Gastroesophageal sphincter (tissue), 4 donors: ENCODE data around the gene UBE2H. TPM values are rescaled to one million over a fixed set of nuclear protein-coding genes. Genes with fewer than 3 reads are reported as not detected.

Experiments used
- ATAC-seq: fragments of 150-250 bp; one replicate; pipeline ENCODE4 v1.9.1; 2016; ENCODE audit warnings: mild to moderate bottlenecking, moderate library complexity
- H3K27ac ChIP-seq, 4 donors: fragments of 200-600 bp; sonication (generic) in 3 of 4; 1 replicate in 3 of 4; 2 replicates in 1 of 4; pipeline ENCODE4 v1.5.1; 2016 to 2019
- H3K27me3 ChIP-seq: fragments of 200-600 bp; sonication (generic); one replicate; pipeline ENCODE4 v1.5.1; 2019
- H3K36me3 ChIP-seq, 2 donors: fragments of 200-600 bp; sonication (generic); one replicate each; pipeline ENCODE4 v1.5.1; 2019; ENCODE audit warnings: control low read depth in 1 of 2
- H3K4me1 ChIP-seq, 3 donors: fragments of 200-600 bp; sonication (generic); 1 replicate in 2 of 3; 2 replicates in 1 of 3; pipeline ENCODE4 v1.5.1; 2016 to 2019; ENCODE audit warnings: control low read depth in 2 of 3
- H3K4me3 ChIP-seq, 2 donors: fragments of 200-600 bp; sonication (generic); one replicate each; pipeline ENCODE4 v1.5.1; 2019; ENCODE audit warnings: mild to moderate bottlenecking in 1 of 2, moderate library complexity in 1 of 2
- H3K9me3 ChIP-seq, 3 donors: fragments of 200-600 bp; sonication (generic); one replicate each; pipeline ENCODE4 v1.5.1; 2017 to 2019; ENCODE audit warnings: control low read depth in 2 of 3
- EP300 ChIP-seq: sonication (generic); formaldehyde crosslinking; IDR thresholded peaks from one replicate; pipeline ENCODE4 v1.6.1; 2017; ENCODE audit warnings: antibody characterized with exemption, mild to moderate bottlenecking
- POLR2A ChIP-seq, 2 donors: fragments of 450-650 bp; IDR thresholded peaks; one replicate each; pipeline ENCODE4 v1.6.1; 2017; ENCODE audit warnings: antibody characterized with exemption in 2 of 2, mild to moderate bottlenecking in 2 of 2, moderate library complexity in 1 of 2
- POLR2AphosphoS5 ChIP-seq: sonication (generic); formaldehyde crosslinking; IDR thresholded peaks from one replicate; pipeline ENCODE4 v1.6.1; 2017; ENCODE audit warnings: antibody characterized with exemption
- WGBS, 2 donors: methylation state at CpG; one replicate each; pipeline ENCODE4 v1.1.5; 2018; ENCODE audit warnings: low coverage in 1 of 2; 5-methylcytosine and 5-hydroxymethylcytosine counted together
- total RNA-seq, 4 donors: library from RNA; depleted of rRNA; stranded (reverse); fragments of >200 nt; gene quantifications; one replicate each; pipeline ENCODE4 v1.1.0, GENCODE V29; 2016
- TF ChIP-seq, protein P1 (sequence below), 4 experiments: fragments of 200-600 bp in 2 of 4; fragments of 450-650 bp in 2 of 4; sonication (generic) in 1 of 4; IDR thresholded peaks; one replicate each; pipeline ENCODE4 v1.5.1; 2017 to 2019; ENCODE audit warnings: antibody characterized with exemption in 4 of 4, mild to moderate bottlenecking in 2 of 4, moderate library complexity in 2 of 4

The UBE2H gene
- total RNA-seq, 4 donors from 2014 or later = 80.2 to 96.2 (median 85.0) TPM

DNA sequence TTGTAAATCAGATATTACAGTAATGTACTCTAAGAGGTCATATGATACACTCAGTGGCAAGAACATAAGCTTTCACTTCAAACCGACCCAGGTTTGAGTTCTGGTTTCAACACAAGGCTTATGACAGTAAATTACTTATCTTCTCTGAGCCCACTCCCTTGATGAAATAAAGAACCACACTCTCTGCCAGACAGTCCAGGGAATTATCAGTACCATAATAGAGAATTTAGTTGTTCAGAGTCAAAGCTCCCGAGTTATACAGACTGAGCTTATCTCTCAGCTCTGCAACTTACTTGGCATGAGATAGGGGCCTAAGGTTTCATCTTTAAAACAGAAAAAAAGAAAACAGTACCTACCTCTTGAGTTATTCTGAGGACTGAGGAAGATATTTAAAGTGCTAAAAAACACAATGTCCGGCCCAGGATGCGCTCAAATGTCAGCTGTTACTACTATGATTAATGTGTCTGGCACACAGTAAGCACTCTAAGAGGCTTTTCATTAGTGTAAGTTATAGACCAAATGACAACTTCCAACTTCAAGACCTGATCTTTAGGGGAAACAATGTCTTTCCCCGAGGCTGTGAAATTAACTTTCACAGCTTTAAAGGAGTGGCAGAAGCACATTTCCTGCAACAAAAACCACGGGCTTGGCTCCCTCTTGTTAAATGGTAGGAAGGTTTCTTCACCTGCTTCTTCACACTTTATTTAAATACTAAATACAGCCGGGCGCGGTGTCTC, 38.1 kb downstream of the UBE2H start:
- Histone ChIP-seq H3K27me3 (no peaks in the 10 kb centered on the region), H3K4me1 (peaks cover 3 to 66% (median 30%) of the 10 kb centered on the region in 3 donors), H3K9me3 (no peaks in the 10 kb centered on the region), H3K36me3 (no peaks in the 10 kb centered on the region), H3K4me3 (no peak overlapping the region), H3K27ac (peak overlapping the region in 1 of 4 donors; percentile 24)
- TF ChIP-seq, protein P1, sequence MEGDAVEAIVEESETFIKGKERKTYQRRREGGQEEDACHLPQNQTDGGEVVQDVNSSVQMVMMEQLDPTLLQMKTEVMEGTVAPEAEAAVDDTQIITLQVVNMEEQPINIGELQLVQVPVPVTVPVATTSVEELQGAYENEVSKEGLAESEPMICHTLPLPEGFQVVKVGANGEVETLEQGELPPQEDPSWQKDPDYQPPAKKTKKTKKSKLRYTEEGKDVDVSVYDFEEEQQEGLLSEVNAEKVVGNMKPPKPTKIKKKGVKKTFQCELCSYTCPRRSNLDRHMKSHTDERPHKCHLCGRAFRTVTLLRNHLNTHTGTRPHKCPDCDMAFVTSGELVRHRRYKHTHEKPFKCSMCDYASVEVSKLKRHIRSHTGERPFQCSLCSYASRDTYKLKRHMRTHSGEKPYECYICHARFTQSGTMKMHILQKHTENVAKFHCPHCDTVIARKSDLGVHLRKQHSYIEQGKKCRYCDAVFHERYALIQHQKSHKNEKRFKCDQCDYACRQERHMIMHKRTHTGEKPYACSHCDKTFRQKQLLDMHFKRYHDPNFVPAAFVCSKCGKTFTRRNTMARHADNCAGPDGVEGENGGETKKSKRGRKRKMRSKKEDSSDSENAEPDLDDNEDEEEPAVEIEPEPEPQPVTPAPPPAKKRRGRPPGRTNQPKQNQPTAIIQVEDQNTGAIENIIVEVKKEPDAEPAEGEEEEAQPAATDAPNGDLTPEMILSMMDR (IDR thresholded peaks at IDR 0.05) = no peak
- no peak for ATAC-seq
- WGBS, 2 donors = 10 to 42% methylated on average over 6 to 9 of the region's 9 CpGs

DNA sequence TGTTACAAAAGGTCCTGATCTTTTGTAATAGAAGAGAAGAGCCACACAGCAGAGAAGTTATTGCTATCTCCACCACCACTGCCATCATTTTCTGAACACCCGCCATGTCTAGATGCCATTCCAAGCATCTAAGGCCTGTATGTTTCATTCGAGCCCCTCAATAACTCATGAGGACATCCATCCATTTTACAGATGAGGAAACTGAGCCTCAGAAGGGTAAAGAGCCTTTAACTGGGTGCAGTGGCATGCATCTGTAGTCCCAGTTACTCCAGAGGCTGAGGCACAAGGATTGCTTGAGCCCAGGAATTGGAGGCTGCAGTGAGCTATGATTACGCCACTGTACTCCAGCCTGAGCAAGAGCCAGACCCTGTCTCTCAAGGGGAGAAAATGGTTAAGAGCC, 39.3 kb downstream of the UBE2H start:
- H3K27ac ChIP-seq = no peak overlapping the region
- peaks cover 3 to 72% (median 28%) of the 10 kb centered on the region in 3 donors for H3K4me1 ChIP-seq
- H3K36me3 ChIP-seq = no peaks in the 10 kb centered on the region
- no peaks in the 10 kb centered on the region for H3K27me3 ChIP-seq
- ATAC-seq = no peak
- no peak overlapping the region for H3K4me3 ChIP-seq
- H3K9me3 ChIP-seq = no peaks in the 10 kb centered on the region
- TF ChIP-seq, protein P1 (IDR thresholded peaks at IDR 0.05) = no peak
- TF ChIP-seq POLR2AphosphoS5 (no peak), POLR2A (IDR thresholded peaks at IDR 0.05) (no peak), EP300 (no peak)
- WGBS, 2 donors = 100% methylated on average over 2 to 3 of the region's 3 CpGs

DNA sequence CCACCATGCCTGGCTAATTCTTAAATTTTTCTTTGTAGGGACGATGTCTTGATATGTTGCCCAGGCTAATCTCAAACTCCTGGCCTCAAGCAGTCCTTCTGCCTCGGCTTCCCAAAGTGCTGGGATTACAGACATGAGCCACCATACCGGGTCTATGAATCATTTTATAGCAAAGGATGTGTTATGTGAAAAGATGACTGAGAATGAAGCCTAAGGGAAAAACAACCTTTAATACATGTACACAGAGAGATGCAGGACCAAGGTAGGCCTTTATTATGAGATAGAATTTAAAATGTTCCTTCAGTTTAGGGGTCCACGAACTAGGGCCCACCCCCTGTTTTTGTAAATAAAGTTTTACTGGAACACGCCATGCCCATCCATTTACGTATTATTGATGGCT, 41.0 kb downstream of the UBE2H start:
- no peaks in the 10 kb centered on the region for H3K27me3 ChIP-seq
- no peak for ATAC-seq
- H3K9me3 ChIP-seq = no peaks in the 10 kb centered on the region
- H3K27ac ChIP-seq = no peak overlapping the region
- H3K4me1 ChIP-seq = peaks cover 3 to 72% (median 23%) of the 10 kb centered on the region in 3 donors
- WGBS, 2 donors = 78 to 84% methylated on average over 3 to 4 of the region's 6 CpGs
- H3K36me3 ChIP-seq = no peaks in the 10 kb centered on the region
- no peak overlapping the region for H3K4me3 ChIP-seq
- TF ChIP-seq POLR2A (IDR thresholded peaks at IDR 0.05) (no peak), EP300 (no peak), POLR2AphosphoS5 (no peak)
- TF ChIP-seq, protein P1 (IDR thresholded peaks at IDR 0.05) = no peak

DNA sequence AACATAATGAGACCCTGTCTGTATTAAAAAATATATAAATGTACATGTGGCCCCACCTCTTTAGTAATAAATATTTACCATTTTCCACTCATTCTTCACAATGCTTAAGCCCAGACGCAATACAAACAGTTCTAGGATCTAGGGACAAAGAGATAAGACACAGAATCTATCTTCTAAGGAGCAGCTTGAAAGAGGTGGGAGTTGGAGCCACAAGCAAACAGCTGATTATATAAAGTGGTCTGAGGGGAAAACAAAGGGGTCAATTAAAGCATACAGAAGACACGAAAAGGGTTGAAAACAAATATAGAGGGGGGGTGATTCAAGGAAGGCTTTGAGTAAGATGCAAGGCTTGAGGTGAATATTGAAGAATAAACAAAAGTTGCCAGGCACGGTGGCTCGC, 43.1 kb downstream of the UBE2H start:
- Histone ChIP-seq H3K36me3 (no peaks in the 10 kb centered on the region), H3K27me3 (no peaks in the 10 kb centered on the region), H3K4me1 (peaks cover 0 to 60% (median 4%) of the 10 kb centered on the region in 3 donors), H3K9me3 (no peaks in the 10 kb centered on the region), H3K27ac (no peak overlapping the region), H3K4me3 (no peak overlapping the region)
- 93 to 94% methylated on average over 3 to 4 of the region's 4 CpGs for WGBS, 2 donors
- no peak for ATAC-seq
- TF ChIP-seq, protein P1 (IDR thresholded peaks at IDR 0.05) = no peak
- no peak for TF ChIP-seq POLR2AphosphoS5
- TF ChIP-seq EP300 = no peak
- no peak for TF ChIP-seq POLR2A (IDR thresholded peaks at IDR 0.05)

DNA sequence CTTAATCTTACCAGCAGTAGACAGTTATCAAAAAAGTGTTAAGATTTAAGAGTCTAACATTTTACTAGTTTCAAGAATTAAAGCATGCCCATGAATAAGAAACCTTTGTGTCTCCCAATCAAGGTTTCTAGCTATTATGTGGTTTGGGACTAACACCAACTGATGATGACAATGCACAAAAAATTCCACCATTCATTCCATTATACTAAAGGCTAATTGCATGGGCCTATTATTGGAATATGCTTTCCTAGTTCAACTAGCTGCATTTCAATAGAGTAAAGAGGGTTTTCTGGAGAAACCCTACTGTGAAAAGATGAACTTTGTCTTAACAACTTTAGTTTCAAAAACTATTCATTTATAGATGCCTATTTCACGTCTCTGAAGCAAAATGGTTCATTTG, 44.6 kb downstream of the UBE2H start:
- H3K4me1 ChIP-seq = peaks cover 0 to 48% (median 4%) of the 10 kb centered on the region in 3 donors
- ATAC-seq = no peak
- H3K36me3 ChIP-seq = no peaks in the 10 kb centered on the region
- TF ChIP-seq EP300 (no peak), POLR2AphosphoS5 (no peak), POLR2A (IDR thresholded peaks at IDR 0.05) (no peak)
- TF ChIP-seq, protein P1 (IDR thresholded peaks at IDR 0.05) = no peak
- no peak overlapping the region for H3K4me3 ChIP-seq
- H3K9me3 ChIP-seq = no peaks in the 10 kb centered on the region
- H3K27me3 ChIP-seq = no peaks in the 10 kb centered on the region
- WGBS, 2 donors = 77 to 90% methylated on average over 1 of the region's 1 CpG
- H3K27ac ChIP-seq = no peak overlapping the region
